Measurements from ENCODE around the gene TMC1. TPM values are rescaled to one million over a fixed set of nuclear protein-coding genes. Genes with fewer than 3 reads are reported as not detected.

The TMC1 gene
- total and polyA plus RNA-seq, 3 experiments from 2014 or later = not detected

- Mint-ChIP-seq H3K9me3 (no peaks in the 10 kb centered on the region), H3K36me3 (no peaks in the 10 kb centered on the region)
- CTCF ChIA-PET = no interaction called here
These were observed 363.1 kb downstream of the TMC1 start for GRCh38 chr9:72884508-72884907.

More at GRCh38 chr9:72884508-72884907, 363.1 kb downstream of the TMC1 start:
- no peak overlapping the region for H3K27ac Mint-ChIP-seq
- H3K27me3 Mint-ChIP-seq = peaks cover 0 to 2% of the 10 kb centered on the region in 2 donors
- DNase-seq = no peak
- H3K27ac ChIP-seq (ENCODE audit: low read depth, low read length) = no peak overlapping the region
- no peak overlapping the region for H3K4me3 Mint-ChIP-seq
- H3K4me1 ChIP-seq (ENCODE audit: insufficient read depth, low read length) = no peaks in the 10 kb centered on the region
- POLR2A ChIA-PET = no interaction called here
- H3K4me1 Mint-ChIP-seq = no peaks in the 10 kb centered on the region
- H3K27me3 ChIP-seq (ENCODE audit: insufficient read depth, low read length, poor library complexity, severe bottlenecking) = no peaks in the 10 kb centered on the region
- H3K36me3 ChIP-seq (ENCODE audit: insufficient read depth, low read length) = no peaks in the 10 kb centered on the region
- no peak overlapping the region for H3K4me3 ChIP-seq (ENCODE audit: low read length)
- no peaks in the 10 kb centered on the region for H3K9me3 ChIP-seq (ENCODE audit: low read length)

Other genes with a start within 250 kb of the TMC1 start
- gene ZFAND5, start 156.4 kb upstream of the TMC1 start, total RNA-seq = 10 to 100 TPM; 91.0 to 98.8 TPM
- gene ZFAND5, start 156.4 kb upstream of the TMC1 start, polyA plus RNA-seq = 82.4 TPM